SK-N-SH treated with all-trans-retinoic acid at 6 μM for 48 hours (cell line): ENCODE measurements around the gene KCNMA1.

ENCODE experiments used
- ATAC-seq: fragments of 200-7000 bp; cut with Tn5 transposase; 3 replicates; pipeline ENCODE4 v1.9.1; 2020; ENCODE audit warnings: mild to moderate bottlenecking, moderate library complexity
- BACH2 ChIP-seq: fragments of 250-450 bp; sonication (Bioruptor Pico); IDR thresholded peaks from 2 replicates; pipeline ENCODE4 v1.9.0; 2021; ENCODE audit warnings: mild to moderate bottlenecking, borderline replicate concordance
- CREB5 ChIP-seq: fragments of 250-450 bp; sonication (Bioruptor Pico); IDR thresholded peaks from 2 replicates; pipeline ENCODE4 v1.5.1; 2020; ENCODE audit warnings: low read depth, mild to moderate bottlenecking, moderate library complexity
- CSDC2 ChIP-seq: fragments of 250-450 bp; sonication (Bioruptor Pico); IDR thresholded peaks from 2 replicates; pipeline ENCODE4 v1.5.0; 2020; ENCODE audit warnings: mild to moderate bottlenecking, moderate library complexity
- ESRRG ChIP-seq: fragments of 250-450 bp; sonication (Bioruptor Pico); IDR thresholded peaks from 2 replicates; pipeline ENCODE4 v1.6.1; 2021; ENCODE audit warnings: mild to moderate bottlenecking
- GLIS3 ChIP-seq: fragments of 250-450 bp; sonication (Bioruptor Pico); IDR thresholded peaks from 2 replicates; pipeline ENCODE4 v1.5.0; 2020; ENCODE audit warnings: mild to moderate bottlenecking, moderate library complexity
- ISL1 ChIP-seq: fragments of 250-450 bp; sonication (Bioruptor Pico); IDR thresholded peaks from 2 replicates; pipeline ENCODE4 v2.1.2; 2022; ENCODE audit warnings: mild to moderate bottlenecking, moderate library complexity
- OSR1 ChIP-seq: fragments of 250-450 bp; sonication (Bioruptor Pico); IDR thresholded peaks from 2 replicates; pipeline ENCODE4 v1.8.0; 2022; ENCODE audit warnings: moderate library complexity, mild to moderate bottlenecking, inconsistent platforms
- PATZ1 ChIP-seq: fragments of 250-450 bp; sonication (Bioruptor Pico); IDR thresholded peaks from 2 replicates; pipeline ENCODE4 v1.8.0; 2020; ENCODE audit warnings: mild to moderate bottlenecking, moderate library complexity, borderline replicate concordance
- POU6F1 ChIP-seq: fragments of 250-450 bp; sonication (Bioruptor Pico); IDR thresholded peaks from 2 replicates; pipeline ENCODE4 v1.8.0; 2021; ENCODE audit warnings: low read depth, mild to moderate bottlenecking, moderate library complexity, borderline replicate concordance
- PPARA ChIP-seq: fragments of 250-450 bp; sonication (Bioruptor Pico); IDR thresholded peaks from 2 replicates; pipeline ENCODE4 v1.5.0; 2020; ENCODE audit warnings: mild to moderate bottlenecking, borderline replicate concordance
- RARB ChIP-seq: fragments of 250-450 bp; sonication (Bioruptor Pico); IDR thresholded peaks from 2 replicates; pipeline ENCODE4 v1.8.0; 2021; ENCODE audit warnings: mild to moderate bottlenecking, moderate library complexity
- SNAI2 ChIP-seq: fragments of 250-450 bp; sonication (Bioruptor Pico); IDR thresholded peaks from 2 replicates; pipeline ENCODE4 v1.5.0; 2020; ENCODE audit warnings: mild to moderate bottlenecking, moderate library complexity
- TCF4 ChIP-seq: fragments of 250-450 bp; sonication (Bioruptor Pico); IDR thresholded peaks from 2 replicates; pipeline ENCODE4 v1.8.0; 2021; ENCODE audit warnings: mild to moderate bottlenecking, moderate library complexity, borderline replicate concordance
- TOX ChIP-seq: fragments of 250-450 bp; sonication (Bioruptor Pico); IDR thresholded peaks from 2 replicates; pipeline ENCODE4 v1.8.0; 2021; ENCODE audit warnings: mild to moderate bottlenecking, moderate library complexity, borderline replicate concordance
- TSHZ2 ChIP-seq: fragments of 250-450 bp; sonication (Bioruptor Pico); IDR thresholded peaks from 2 replicates; pipeline ENCODE4 v1.5.0; 2020; ENCODE audit warnings: mild to moderate bottlenecking, moderate library complexity
- ZC3H10 ChIP-seq: fragments of 250-450 bp; sonication (Bioruptor Pico); IDR thresholded peaks from 2 replicates; pipeline ENCODE4 v1.5.1; 2021; ENCODE audit warnings: mild to moderate bottlenecking, moderate library complexity
- ZFP3 ChIP-seq: fragments of 250-450 bp; sonication (Bioruptor Pico); IDR thresholded peaks from 2 replicates; pipeline ENCODE4 v1.5.0; 2020; ENCODE audit warnings: mild to moderate bottlenecking, moderate library complexity
- ZFP30 ChIP-seq: fragments of 450-650 bp; formaldehyde crosslinking; IDR thresholded peaks from 2 replicates; pipeline ENCODE4 v1.5.0; 2022; ENCODE audit warnings: mild to moderate bottlenecking, moderate library complexity
- ZNF565 ChIP-seq: fragments of 450-650 bp; formaldehyde crosslinking; conservative IDR thresholded peaks from 2 replicates; pipeline ENCODE4 v1.5.0; 2020; ENCODE audit warnings: low read depth, mild to moderate bottlenecking, moderate library complexity
- TF ChIP-seq, protein P1 (sequence below): fragments of 250-450 bp; sonication (Bioruptor Pico); IDR thresholded peaks from 2 replicates; pipeline ENCODE4 v1.5.1; 2021; ENCODE audit warnings: mild to moderate bottlenecking, moderate library complexity

The KCNMA1 gene

GRCh38 chr10:77474939-77475338 lies 162.7 kb downstream of the KCNMA1 start:
- no peak for ATAC-seq

DNA sequence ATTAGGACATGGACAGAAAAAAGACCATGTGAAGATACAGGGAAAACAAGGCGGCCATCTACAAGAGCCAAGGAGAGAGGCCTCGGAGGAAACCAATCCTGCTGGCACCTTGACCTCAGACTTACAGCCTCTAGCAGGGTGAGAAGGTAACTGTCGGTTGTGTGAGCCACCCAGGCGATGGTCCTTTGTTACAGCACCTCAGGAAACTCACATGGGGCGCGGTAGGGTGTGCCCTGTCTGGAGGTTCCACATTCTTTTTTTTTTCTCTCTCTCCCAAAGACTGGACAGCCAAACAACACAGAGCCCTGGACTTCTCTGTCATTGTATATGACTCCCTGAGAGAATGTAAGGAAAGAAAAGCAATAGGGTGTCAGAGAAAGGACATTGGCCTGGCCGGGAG lies 163.2 kb downstream of the KCNMA1 start:
- ATAC-seq = no peak
- TF ChIP-seq RARB (CRISPR knock-in tag) = no peak
- TF ChIP-seq CSDC2 (CRISPR knock-in tag) = no peak
- TF ChIP-seq TOX (CRISPR knock-in tag) = no peak
- no peak for TF ChIP-seq POU6F1 (CRISPR knock-in tag)
- TF ChIP-seq PATZ1 (CRISPR knock-in tag) = no peak
- no peak for TF ChIP-seq ESRRG (CRISPR knock-in tag)

More at GRCh38 chr10:77474939-77475338, 162.7 kb downstream of the KCNMA1 start:
- TF ChIP-seq SNAI2 (CRISPR knock-in tag) (no peak), PATZ1 (CRISPR knock-in tag) (no peak), ISL1 (CRISPR knock-in tag) (no peak), RARB (CRISPR knock-in tag) (no peak), ZC3H10 (CRISPR knock-in tag) (no peak), CSDC2 (CRISPR knock-in tag) (no peak), ZFP30 (CRISPR knock-in tag) (no peak), GLIS3 (no peak), ESRRG (CRISPR knock-in tag) (no peak), CREB5 (no peak), TSHZ2 (CRISPR knock-in tag) (no peak), TOX (CRISPR knock-in tag) (no peak), TCF4 (CRISPR knock-in tag) (no peak), ZNF565 (CRISPR knock-in tag) (no peak), POU6F1 (CRISPR knock-in tag) (no peak), OSR1 (no peak), ZFP3 (CRISPR knock-in tag) (no peak), BACH2 (no peak), PPARA (no peak)
- TF ChIP-seq, protein P1, sequence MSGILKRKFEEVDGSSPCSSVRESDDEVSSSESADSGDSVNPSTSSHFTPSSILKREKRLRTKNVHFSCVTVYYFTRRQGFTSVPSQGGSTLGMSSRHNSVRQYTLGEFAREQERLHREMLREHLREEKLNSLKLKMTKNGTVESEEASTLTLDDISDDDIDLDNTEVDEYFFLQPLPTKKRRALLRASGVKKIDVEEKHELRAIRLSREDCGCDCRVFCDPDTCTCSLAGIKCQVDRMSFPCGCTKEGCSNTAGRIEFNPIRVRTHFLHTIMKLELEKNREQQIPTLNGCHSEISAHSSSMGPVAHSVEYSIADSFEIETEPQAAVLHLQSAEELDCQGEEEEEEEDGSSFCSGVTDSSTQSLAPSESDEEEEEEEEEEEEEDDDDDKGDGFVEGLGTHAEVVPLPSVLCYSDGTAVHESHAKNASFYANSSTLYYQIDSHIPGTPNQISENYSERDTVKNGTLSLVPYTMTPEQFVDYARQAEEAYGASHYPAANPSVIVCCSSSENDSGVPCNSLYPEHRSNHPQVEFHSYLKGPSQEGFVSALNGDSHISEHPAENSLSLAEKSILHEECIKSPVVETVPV (CRISPR knock-in tag) = no peak
